HEK293T (cell line): ENCODE data around the gene CSF2RB.

Source experiments
- BHLHE40 ChIP-seq: fragments of 450-650 bp; IDR thresholded peaks from 2 replicates; pipeline ENCODE4 v1.6.1; 2016; ENCODE audit warnings: mild to moderate bottlenecking, moderate library complexity, borderline replicate concordance
- CTBP1 ChIP-seq: fragments of 450-650 bp; IDR thresholded peaks from 2 replicates; pipeline ENCODE4 v1.6.1; 2016; ENCODE audit warnings: borderline replicate concordance
- ELF4 ChIP-seq: fragments of 450-650 bp; IDR thresholded peaks from 2 replicates; pipeline ENCODE4 v1.6.1; 2017; ENCODE audit warnings: antibody characterized with exemption
- FOXA1 ChIP-seq: fragments of 450-650 bp; IDR thresholded peaks from 2 replicates; pipeline ENCODE4 v1.6.1; 2016; ENCODE audit warnings: mild to moderate bottlenecking
- FOXK2 ChIP-seq: fragments of 450-650 bp; IDR thresholded peaks from 2 replicates; pipeline ENCODE4 v1.6.1; 2016; ENCODE audit warnings: mild to moderate bottlenecking
- FOXM1 ChIP-seq: fragments of 450-650 bp; IDR thresholded peaks from 2 replicates; pipeline ENCODE4 v1.6.1; 2017; ENCODE audit warnings: mild to moderate bottlenecking, borderline replicate concordance
- HDGF ChIP-seq: fragments of 450-650 bp; IDR thresholded peaks from 2 replicates; pipeline ENCODE4 v1.6.1; 2017; ENCODE audit warnings: antibody characterized with exemption, borderline replicate concordance
- LEF1 ChIP-seq: fragments of 450-650 bp; IDR thresholded peaks from 2 replicates; pipeline ENCODE4 v1.6.1; 2017; ENCODE audit warnings: mild to moderate bottlenecking, borderline replicate concordance
- PKNOX1 ChIP-seq: fragments of 450-650 bp; IDR thresholded peaks from 2 replicates; pipeline ENCODE4 v1.6.1; 2016
- SP1 ChIP-seq: fragments of 450-650 bp; IDR thresholded peaks from 2 replicates; pipeline ENCODE4 v1.6.1; 2017
- SUZ12 ChIP-seq: fragments of 450-650 bp; IDR thresholded peaks from 2 replicates; pipeline ENCODE4 v1.6.1; 2016; ENCODE audit warnings: mild to moderate bottlenecking
- TARDBP ChIP-seq: fragments of 450-650 bp; IDR thresholded peaks from 2 replicates; pipeline ENCODE4 v1.6.1; 2016

DNA sequence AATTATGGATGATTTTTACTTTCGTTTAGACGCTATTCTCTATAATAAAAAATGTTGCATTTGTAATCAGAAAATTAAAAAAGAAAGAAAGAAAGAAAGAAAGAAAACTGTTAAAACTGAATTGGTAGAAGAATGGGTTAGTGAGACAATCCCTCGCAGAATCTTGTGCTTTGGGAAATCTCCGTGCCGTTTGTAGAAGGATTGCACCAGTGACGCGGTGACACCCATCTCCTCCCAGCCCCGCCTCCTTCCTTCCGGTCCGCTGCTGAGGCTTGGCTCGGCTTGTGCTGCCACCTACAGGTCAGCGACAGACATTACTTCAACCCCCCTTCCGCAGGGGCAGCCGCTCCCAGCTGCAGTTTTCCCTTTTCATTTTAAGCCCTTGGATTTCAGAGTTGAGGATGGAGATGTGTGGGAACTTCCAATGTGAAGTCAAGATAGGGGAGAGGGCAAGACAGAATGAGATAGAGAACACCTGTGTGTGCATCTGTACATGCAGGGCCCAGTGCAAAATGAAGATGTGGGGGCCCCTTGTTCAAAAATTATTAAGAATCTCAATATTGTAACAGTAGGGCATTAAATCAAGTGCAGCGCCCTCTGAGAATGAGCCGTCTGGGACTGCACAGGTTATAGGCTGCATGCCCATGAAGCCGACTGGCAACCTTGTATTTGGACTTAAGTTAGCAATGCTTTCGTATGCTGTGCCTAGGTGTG lies 64.7 kb downstream of the CSF2RB start:
- TF ChIP-seq SUZ12, result no peak
- no peak for TF ChIP-seq SP1
- TF ChIP-seq CTBP1, result no peak
- no peak; the same call in 1 of the 2 replicates for TF ChIP-seq ELF4
- no peak for TF ChIP-seq FOXM1
- TF ChIP-seq FOXA1, result no peak
- peak; percentile 77 for TF ChIP-seq PKNOX1
- TF ChIP-seq BHLHE40, result no peak
- TF ChIP-seq LEF1, result no peak
- no peak for TF ChIP-seq TARDBP
- TF ChIP-seq FOXK2, result no peak
- no peak for TF ChIP-seq HDGF
